PFSK-1 (cell line): Measurements from ENCODE around the gene SF3B3.

ENCODE experiments used
- POLR2AphosphoS5 ChIP-seq: IDR thresholded peaks from 2 replicates; pipeline ENCODE4 v1.6.1; 2012; ENCODE audit warnings: low read depth, mild to moderate bottlenecking, control low read depth, low read length, moderate library complexity
- REST ChIP-seq, 2 experiments: IDR thresholded peaks; 2 replicates each; pipeline versions ENCODE4 v1.6.1 to v1.8.0; 2011 to 2012; ENCODE audit warnings: low read depth in 2 of 2, low read length in 2 of 2, control low read depth in 1 of 2, inconsistent platforms in 1 of 2, mild to moderate bottlenecking in 1 of 2, moderate library complexity in 1 of 2; ENCODE audit not compliant: insufficient read depth in 1 of 2
- SIN3A ChIP-seq: IDR thresholded peaks from 2 replicates; pipeline ENCODE4 v1.6.1; 2012; ENCODE audit warnings: mild to moderate bottlenecking, low read length, moderate library complexity, borderline replicate concordance; ENCODE audit not compliant: insufficient read depth
- TAF1 ChIP-seq: IDR thresholded peaks from 2 replicates; pipeline ENCODE4 v1.6.1; 2012; ENCODE audit warnings: low read length, control low read depth, borderline replicate concordance; ENCODE audit not compliant: insufficient read depth

- TF ChIP-seq REST (IDR thresholded peaks at IDR 0.05; ENCODE audit: insufficient read depth in 1 of 2, low read depth in 2 of 2, low read length in 2 of 2), result no peak
- TF ChIP-seq POLR2AphosphoS5, result no peak
- no peak for TF ChIP-seq SIN3A
- no peak for TF ChIP-seq TAF1
Measured at GRCh38 chr16:70548936-70549335, 25.3 kb downstream of the SF3B3 start.
